ENCODE results near the gene ADH1A.

ADH1A gene

GRCh38 chr4:99285387-99285786, 5.4 kb downstream of the ADH1A start:
- no peak for DNase-seq (ENCODE audit: low read depth)
- H3K4me3 ChIP-seq (ENCODE audit: low read depth, low read length) = no peak overlapping the region
- TF ChIP-seq, protein P1, sequence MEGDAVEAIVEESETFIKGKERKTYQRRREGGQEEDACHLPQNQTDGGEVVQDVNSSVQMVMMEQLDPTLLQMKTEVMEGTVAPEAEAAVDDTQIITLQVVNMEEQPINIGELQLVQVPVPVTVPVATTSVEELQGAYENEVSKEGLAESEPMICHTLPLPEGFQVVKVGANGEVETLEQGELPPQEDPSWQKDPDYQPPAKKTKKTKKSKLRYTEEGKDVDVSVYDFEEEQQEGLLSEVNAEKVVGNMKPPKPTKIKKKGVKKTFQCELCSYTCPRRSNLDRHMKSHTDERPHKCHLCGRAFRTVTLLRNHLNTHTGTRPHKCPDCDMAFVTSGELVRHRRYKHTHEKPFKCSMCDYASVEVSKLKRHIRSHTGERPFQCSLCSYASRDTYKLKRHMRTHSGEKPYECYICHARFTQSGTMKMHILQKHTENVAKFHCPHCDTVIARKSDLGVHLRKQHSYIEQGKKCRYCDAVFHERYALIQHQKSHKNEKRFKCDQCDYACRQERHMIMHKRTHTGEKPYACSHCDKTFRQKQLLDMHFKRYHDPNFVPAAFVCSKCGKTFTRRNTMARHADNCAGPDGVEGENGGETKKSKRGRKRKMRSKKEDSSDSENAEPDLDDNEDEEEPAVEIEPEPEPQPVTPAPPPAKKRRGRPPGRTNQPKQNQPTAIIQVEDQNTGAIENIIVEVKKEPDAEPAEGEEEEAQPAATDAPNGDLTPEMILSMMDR (IDR thresholded peaks at IDR 0.05; ENCODE audit: control insufficient read depth, extremely low read depth, insufficient read depth) = no peak

GRCh38 chr4:99282731-99283130, 8.1 kb downstream of the ADH1A start:
- no peak for DNase-seq (ENCODE audit: low read depth)
- TF ChIP-seq, protein P1 (IDR thresholded peaks at IDR 0.05; ENCODE audit: control insufficient read depth, extremely low read depth, insufficient read depth) = no peak
- no peak overlapping the region for H3K4me3 ChIP-seq (ENCODE audit: low read depth, low read length)

- DNase-seq (ENCODE audit: low read depth) = no peak
- TF ChIP-seq, protein P1 (IDR thresholded peaks at IDR 0.05; ENCODE audit: control insufficient read depth, extremely low read depth, insufficient read depth) = no peak
- H3K4me3 ChIP-seq (ENCODE audit: low read depth, low read length) = no peak overlapping the region
These were observed 9.5 kb downstream of the ADH1A start for GRCh38 chr4:99281261-99281660.

GRCh38 chr4:99276417-99276816, 14.4 kb downstream of the ADH1A start:
- no peak overlapping the region for H3K4me3 ChIP-seq (ENCODE audit: low read depth, low read length)
- DNase-seq (ENCODE audit: low read depth) = no peak
- TF ChIP-seq, protein P1 (IDR thresholded peaks at IDR 0.05; ENCODE audit: control insufficient read depth, extremely low read depth, insufficient read depth) = no peak

- TF ChIP-seq, protein P1 (IDR thresholded peaks at IDR 0.05; ENCODE audit: control insufficient read depth, extremely low read depth, insufficient read depth) = no peak
- DNase-seq (ENCODE audit: low read depth) = no peak
These were observed 14.9 kb downstream of the ADH1A start for GRCh38 chr4:99275885-99276284.

GRCh38 chr4:99275050-99275449, 15.7 kb downstream of the ADH1A start:
- DNase-seq (ENCODE audit: low read depth) = no peak
- no peak overlapping the region for H3K4me3 ChIP-seq (ENCODE audit: low read depth, low read length)
- TF ChIP-seq, protein P1 (IDR thresholded peaks at IDR 0.05; ENCODE audit: control insufficient read depth, extremely low read depth, insufficient read depth) = no peak

More at GRCh38 chr4:99275885-99276284, 14.9 kb downstream of the ADH1A start:
- no peak overlapping the region for H3K4me3 ChIP-seq (ENCODE audit: low read depth, low read length)

DNA sequence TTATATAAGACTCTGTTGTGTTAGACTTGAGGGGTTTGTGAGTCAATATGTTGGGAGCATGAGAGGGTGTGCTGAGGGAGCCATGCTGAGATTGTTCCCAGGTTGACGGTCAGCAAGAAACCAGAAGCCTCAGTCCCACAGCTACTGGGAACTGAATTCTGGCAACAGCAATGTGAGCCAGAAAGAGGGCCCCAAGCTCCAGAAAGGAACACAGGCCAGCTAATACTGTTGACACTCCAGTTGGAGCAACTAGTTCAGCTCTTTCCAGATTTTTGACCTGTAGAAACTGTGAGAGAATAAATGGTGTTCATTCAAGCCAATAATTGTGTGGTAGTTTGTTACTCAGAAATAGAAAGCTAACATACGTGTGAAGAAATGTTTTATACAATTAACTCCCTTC, 17.1 kb downstream of the ADH1A start:
- TF ChIP-seq, protein P1 (IDR thresholded peaks at IDR 0.05; ENCODE audit: control insufficient read depth, extremely low read depth, insufficient read depth) = no peak
- no peak for DNase-seq (ENCODE audit: low read depth)
- no peak overlapping the region for H3K4me3 ChIP-seq (ENCODE audit: low read depth, low read length)

Measured in LNCaP clone FGC (cell line).